Left ventricle myocardium inferior (tissue), 1 donor: ENCODE measurements around the gene USP19. TPM values are rescaled to one million over a fixed set of nuclear protein-coding genes. Genes with fewer than 3 reads are reported as not detected.

Experiments used
- DNase-seq: peaks from one replicate; pipeline ENCODE4 v3.0.0-alpha.2; 2020
- H3K27ac ChIP-seq: fragments of 200-600 bp; replicated peaks from 2 replicates; pipeline ENCODE4 v1.8.0; 2021
- H3K27me3 ChIP-seq: fragments of 200-600 bp; 2 replicates; pipeline ENCODE4 v1.8.0; 2021; ENCODE audit warnings: low read depth
- H3K36me3 ChIP-seq: fragments of 200-600 bp; 2 replicates; pipeline ENCODE4 v1.8.0; 2021
- H3K4me1 ChIP-seq: fragments of 200-600 bp; 2 replicates; pipeline ENCODE4 v1.8.0; 2021
- H3K4me3 ChIP-seq: fragments of 200-600 bp; 2 replicates; pipeline ENCODE4 v1.8.0; 2021; ENCODE audit warnings: mild to moderate bottlenecking, moderate library complexity
- H3K9me3 ChIP-seq: fragments of 200-600 bp; replicated peaks from 2 replicates; pipeline ENCODE4 v1.8.0; 2021
- intact Hi-C: fragments of 100-400 bp; cut with micrococcal nuclease; formaldehyde crosslinking; loops from one replicate; pipeline ENCODE4 v1.11.0; 2022
- total RNA-seq: library from RNA; stranded (reverse); fragmentation: NEBNext Ultra II Directional; extraction: Animal tissue kit (Norgen Biotek cat#: 25700); gene quantifications from one replicate; pipeline ENCODE4 v1.2.1, GENCODE V29; 2021
- TF ChIP-seq, protein P1 (sequence below): fragments of 200-600 bp; IDR thresholded peaks from 2 replicates; pipeline ENCODE4 v1.8.0; 2021; ENCODE audit warnings: antibody characterized with exemption, mild to moderate bottlenecking, borderline replicate concordance
- donor health status: DM: no; HTN: yes; CAD: no; lungs with severe emphysema.

USP19 gene
- total RNA-seq, 1 donor from 2014 or later, result 62.5 TPM

- TF ChIP-seq, protein P1, sequence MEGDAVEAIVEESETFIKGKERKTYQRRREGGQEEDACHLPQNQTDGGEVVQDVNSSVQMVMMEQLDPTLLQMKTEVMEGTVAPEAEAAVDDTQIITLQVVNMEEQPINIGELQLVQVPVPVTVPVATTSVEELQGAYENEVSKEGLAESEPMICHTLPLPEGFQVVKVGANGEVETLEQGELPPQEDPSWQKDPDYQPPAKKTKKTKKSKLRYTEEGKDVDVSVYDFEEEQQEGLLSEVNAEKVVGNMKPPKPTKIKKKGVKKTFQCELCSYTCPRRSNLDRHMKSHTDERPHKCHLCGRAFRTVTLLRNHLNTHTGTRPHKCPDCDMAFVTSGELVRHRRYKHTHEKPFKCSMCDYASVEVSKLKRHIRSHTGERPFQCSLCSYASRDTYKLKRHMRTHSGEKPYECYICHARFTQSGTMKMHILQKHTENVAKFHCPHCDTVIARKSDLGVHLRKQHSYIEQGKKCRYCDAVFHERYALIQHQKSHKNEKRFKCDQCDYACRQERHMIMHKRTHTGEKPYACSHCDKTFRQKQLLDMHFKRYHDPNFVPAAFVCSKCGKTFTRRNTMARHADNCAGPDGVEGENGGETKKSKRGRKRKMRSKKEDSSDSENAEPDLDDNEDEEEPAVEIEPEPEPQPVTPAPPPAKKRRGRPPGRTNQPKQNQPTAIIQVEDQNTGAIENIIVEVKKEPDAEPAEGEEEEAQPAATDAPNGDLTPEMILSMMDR, result no peak
Measured at GRCh38 chr3:49123687-49124086, 3.1 kb upstream of the USP19 start.

DNA sequence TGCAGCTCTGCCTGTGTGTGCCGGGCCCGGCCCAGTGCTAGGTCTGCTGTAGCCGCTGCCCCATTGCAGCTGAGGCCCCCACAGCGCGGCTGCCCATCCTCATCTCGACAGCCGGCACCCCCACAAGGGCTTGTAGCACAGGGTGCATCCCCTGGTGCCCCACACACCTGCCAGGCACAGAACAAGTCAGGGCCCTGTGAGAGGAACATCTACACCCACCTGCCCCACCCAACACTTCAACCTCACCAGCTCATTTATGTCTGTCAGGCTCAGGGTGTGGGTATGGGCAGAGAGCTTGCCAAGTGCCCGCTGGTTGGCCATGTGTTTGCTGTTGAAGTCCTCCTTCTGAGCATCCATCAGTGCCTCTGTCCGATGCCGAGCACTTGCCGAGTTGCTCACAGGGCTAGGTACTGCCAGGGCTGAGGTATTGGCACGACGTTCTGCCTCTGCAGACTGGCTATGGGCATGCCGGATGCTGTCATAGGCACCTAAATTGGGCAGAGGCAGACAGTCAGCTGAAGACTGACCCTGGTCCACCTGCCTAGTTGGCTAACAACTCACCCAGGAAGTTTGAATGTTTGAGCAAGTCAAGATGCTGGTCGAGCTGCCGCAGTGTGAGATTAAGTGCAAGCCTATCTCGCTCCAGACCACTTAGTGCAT lies 2.4 kb upstream of the USP19 start:
- TF ChIP-seq, protein P1, result no peak
- peaks cover 33% of the 10 kb centered on the region for H3K4me1 ChIP-seq
- DNase-seq, result no peak
- peaks cover 80% of the 10 kb centered on the region for H3K36me3 ChIP-seq
- H3K9me3 ChIP-seq, result no peaks in the 10 kb centered on the region
- intact Hi-C loops, result no loop called here
- no peaks in the 10 kb centered on the region for H3K27me3 ChIP-seq
- no peak overlapping the region for H3K27ac ChIP-seq
- H3K4me3 ChIP-seq, result no peak overlapping the region

More at GRCh38 chr3:49123687-49124086, 3.1 kb upstream of the USP19 start:
- H3K36me3 ChIP-seq, result peaks cover 80% of the 10 kb centered on the region
- intact Hi-C loops, result no loop called here
- no peaks in the 10 kb centered on the region for H3K27me3 ChIP-seq
- no peak overlapping the region for H3K4me3 ChIP-seq
- H3K9me3 ChIP-seq, result no peaks in the 10 kb centered on the region
- no peak for DNase-seq
- peaks cover 32% of the 10 kb centered on the region for H3K4me1 ChIP-seq
- no peak overlapping the region for H3K27ac ChIP-seq

DNA sequence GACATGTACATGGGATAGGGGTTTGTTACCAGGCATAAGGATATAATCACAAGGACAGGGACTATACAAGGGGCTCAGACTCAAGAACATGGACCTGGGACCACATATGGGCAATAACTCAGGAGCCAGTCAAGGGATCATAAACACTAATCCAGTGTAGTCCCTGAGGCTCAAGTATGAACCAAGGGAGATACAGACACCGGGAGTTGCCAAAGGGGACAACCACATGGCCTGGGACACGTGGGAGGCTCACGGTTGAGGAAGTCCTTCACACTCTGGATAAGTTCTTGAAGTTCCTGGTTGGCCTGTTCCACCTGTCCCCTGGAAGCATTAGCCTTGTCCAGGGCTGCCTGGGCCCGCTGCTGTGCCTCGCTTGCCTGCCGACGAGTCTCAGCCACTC lies 1.8 kb upstream of the USP19 start:
- DNase-seq, result no peak
- peaks cover 38% of the 10 kb centered on the region for H3K4me1 ChIP-seq
- no peak overlapping the region for H3K4me3 ChIP-seq
- no peaks in the 10 kb centered on the region for H3K27me3 ChIP-seq
- no peak overlapping the region for H3K27ac ChIP-seq
- H3K36me3 ChIP-seq, result peaks cover 80% of the 10 kb centered on the region
- no peaks in the 10 kb centered on the region for H3K9me3 ChIP-seq
- intact Hi-C loops, result no loop called here
- TF ChIP-seq, protein P1, result no peak

DNA sequence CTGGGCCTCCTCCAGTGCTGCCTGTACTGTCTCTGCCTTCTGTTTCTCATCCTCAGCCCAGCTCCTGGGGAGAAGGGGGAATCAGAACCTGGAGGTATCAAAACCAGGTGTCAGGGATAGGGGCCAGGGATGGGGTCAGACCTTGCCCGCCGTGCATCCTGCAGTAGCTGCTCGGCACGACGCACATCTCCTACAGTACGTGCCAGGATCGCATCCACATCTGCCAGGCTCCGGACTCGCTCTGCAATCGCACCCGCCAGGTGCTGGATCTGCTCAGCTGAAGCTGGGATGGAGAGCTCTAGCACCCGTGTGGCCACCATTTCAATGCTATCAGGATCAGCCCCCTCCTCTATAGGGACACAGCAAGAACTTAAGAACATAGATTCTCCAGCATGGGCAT lies 1.4 kb upstream of the USP19 start:
- no peak overlapping the region for H3K27ac ChIP-seq
- TF ChIP-seq, protein P1, result no peak
- H3K36me3 ChIP-seq, result peaks cover 80% of the 10 kb centered on the region
- peaks cover 41% of the 10 kb centered on the region for H3K4me1 ChIP-seq
- intact Hi-C loops, result no loop called here
- no peak for DNase-seq
- H3K9me3 ChIP-seq, result no peaks in the 10 kb centered on the region
- H3K27me3 ChIP-seq, result no peaks in the 10 kb centered on the region
- H3K4me3 ChIP-seq, result no peak overlapping the region

DNA sequence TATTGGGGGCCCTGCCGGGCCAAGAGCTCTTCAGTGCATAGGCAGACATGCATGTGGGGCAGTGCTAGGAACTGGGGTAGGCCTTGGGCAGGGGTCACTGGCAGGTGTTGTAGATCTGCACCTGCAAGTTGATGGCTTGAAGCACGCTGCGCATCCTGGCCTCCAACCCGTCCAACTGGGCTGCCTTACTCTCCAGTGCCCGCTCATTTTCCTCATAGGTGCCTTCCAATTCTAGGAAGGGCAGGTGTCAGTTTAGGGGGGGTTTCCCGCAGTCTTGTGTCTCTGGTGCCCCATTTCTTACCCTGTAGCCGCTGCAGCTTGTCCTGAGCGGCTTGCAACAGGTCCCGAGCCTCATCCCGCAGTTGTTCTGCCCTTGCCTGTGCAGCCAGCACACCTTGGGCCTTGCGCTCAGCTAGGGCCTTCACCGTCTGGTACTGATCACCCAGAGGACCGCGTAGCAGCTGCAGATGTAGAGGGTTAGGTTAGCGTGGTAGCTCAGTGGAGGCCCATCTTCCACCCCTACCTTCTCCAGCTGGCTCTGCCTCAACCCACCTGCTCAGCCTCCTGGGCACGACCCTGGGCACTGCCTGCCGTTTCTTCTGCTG lies 611 bp upstream of the USP19 start:
- Histone ChIP-seq H3K9me3 (no peaks in the 10 kb centered on the region), H3K36me3 (peaks cover 80% of the 10 kb centered on the region), H3K27me3 (no peaks in the 10 kb centered on the region), H3K4me1 (peaks cover 41% of the 10 kb centered on the region), H3K27ac (peak overlapping the region; percentile 98), H3K4me3 (peak overlapping the region; percentile 99)
- TF ChIP-seq, protein P1, result no peak
- no peak for DNase-seq
- intact Hi-C loops, result no loop called here
